ENCODE data around the gene PRCC. TPM values are rescaled to one million over a fixed set of nuclear protein-coding genes. Genes with fewer than 3 reads are reported as not detected.

PRCC gene
- polyA plus RNA-seq (2011; rRNA removed) (52.0 and 65.3 TPM in 2 replicates), polyA plus RNA-seq (2017; fragmentation: RNase III; extraction: RNeasy Plus Mini Kit Qiagen cat#74134 plus additional on column Dnase treatment) (42.8 to 45.5 TPM (median 44.5 TPM) in 3 replicates), polyA minus RNA-seq (2011; rRNA and poly(A)+ RNA removed) (98.3 and 148 TPM in 2 replicates)
- 54.9 and 62.9 TPM in 2 replicates for polyA plus RNA-seq (2012; cell fraction: cytosol; rRNA removed)
- 39.8 and 50.8 TPM in 2 replicates for polyA plus RNA-seq (2012; cell fraction: nucleus; rRNA removed)

DNA sequence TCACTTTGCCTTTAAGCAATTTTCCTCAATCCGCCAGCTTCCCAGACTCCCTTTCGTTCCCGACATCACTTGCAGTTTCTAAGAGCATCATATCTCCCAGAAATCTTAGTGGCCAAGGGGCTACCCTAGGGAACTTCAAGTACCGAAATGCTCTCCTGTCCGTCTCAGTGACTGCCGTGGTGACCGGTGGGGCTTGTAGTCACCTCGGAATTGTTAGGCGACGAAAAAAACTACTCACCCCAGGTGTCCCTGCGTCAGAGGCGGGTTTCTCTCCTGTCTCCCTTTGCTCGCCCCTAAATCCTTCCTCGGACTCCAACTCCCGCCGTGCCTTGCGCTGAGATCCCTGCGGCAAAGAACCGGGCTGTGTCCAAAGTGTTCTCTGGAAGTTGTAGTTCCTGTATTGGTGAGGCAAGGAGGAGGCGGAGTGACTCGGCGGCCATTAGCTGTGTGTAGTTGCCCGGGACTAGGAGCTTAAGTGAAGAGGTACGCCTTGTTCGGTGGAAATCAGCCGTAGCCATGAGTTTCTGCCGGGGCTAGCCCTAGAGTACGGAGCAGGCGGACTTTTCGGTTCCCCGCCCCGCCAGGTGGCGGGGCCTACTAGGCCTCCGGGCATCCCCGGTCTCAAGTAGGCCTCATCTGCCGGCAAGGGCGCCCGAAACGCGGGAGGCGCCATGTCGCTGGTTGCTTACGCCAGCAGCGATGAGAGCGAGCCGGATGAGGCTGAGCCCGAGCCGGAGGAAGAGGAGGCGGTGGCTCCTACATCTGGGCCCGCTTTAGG, at the start of gene PRCC:
TSS of gene PRCC (plus strand) at position 435 of the 778 bp plus-strand sequence. CDS start at position 672, 237 bp downstream.
- peaks cover 24% of the 10 kb centered on the region for H3K4me1 ChIP-seq
- peak within 1 kb of the TSS; percentile 91 to 94 for H3K27ac ChIP-seq
- WGBS (ENCODE audit: missing lambda C conversion rate), result 1% methylated on average over 43 of the region's 50 CpGs
- H3K4me3 ChIP-seq, result peak within 1 kb of the TSS; percentile 83
- ATAC-seq (peak; percentile 97), DNase-seq (ENCODE audit: low read depth in 1 of 2, low spot score in 1 of 2) (peak; percentile 90 to 100), FAIRE-seq (peak; percentile 85)
- POLR2A ChIA-PET, result interaction anchor here (0.6 to 3.9 kb wide), 10 partner anchors 9 to 266 kb away, joined by 3 to 44 read pairs (median 6); partner anchors contain the start of genes HDGF, ISG20L2, METTL25B and MRPL24
- CTCF ChIA-PET, result interaction anchor here (0.7 to 13.3 kb wide), 15 partner anchors 12 to 123 kb away, joined by 3 to 130 read pairs (median 5); partner anchors contain the start of genes HDGF, ISG20L2, METTL25B and MRPL24
- no peaks in the 10 kb centered on the region for H3K9me3 ChIP-seq
- peak within 1 kb of the TSS; percentile 97 for H3K4me2 ChIP-seq
- TF ChIP-seq POLR2AphosphoS2 (conservative IDR thresholded peaks at IDR 0.05; ENCODE audit: low read length) (no peak), RFX5 (IDR thresholded peaks at IDR 0.05) (0 out of 2 replicates have a peak, but pooled peaks have one; percentile 22), HOXA7 (CRISPR knock-in tag; IDR thresholded peaks at IDR 0.05) (no peak), MAZ (IDR thresholded peaks at IDR 0.05; ENCODE audit: borderline replicate concordance, low read depth, low read length) (no peak), POLR2A (IDR thresholded peaks at IDR 0.05; ENCODE audit: low read length) (peak; percentile 22), RAD21 (conservative IDR thresholded peaks at IDR 0.05 in 1 of 2, IDR thresholded peaks at IDR 0.05 in 1 of 2) (no peak), KDM5A (IDR thresholded peaks at IDR 0.05) (peak; percentile 70), ZNF302 (CRISPR knock-in tag; IDR thresholded peaks at IDR 0.05) (no peak), MAFK (IDR thresholded peaks at IDR 0.05; ENCODE audit: partially characterized antibody) (no peak), USF2 (IDR thresholded peaks at IDR 0.05) (no peak), ZSCAN20 (CRISPR knock-in tag; IDR thresholded peaks at IDR 0.05) (no peak), CEBPB (IDR thresholded peaks at IDR 0.05) (no peak), FOXS1 (CRISPR knock-in tag; IDR thresholded peaks at IDR 0.05) (no peak), NR3C1 (IDR thresholded peaks at IDR 0.05) (no peak), ZC3H11A (IDR thresholded peaks at IDR 0.05) (no peak), REST (IDR thresholded peaks at IDR 0.05) (no peak), JUN (IDR thresholded peaks at IDR 0.05) (peak; percentile 49 to 85; a peak in 4 of 5 replicates), CBX8 (IDR thresholded peaks at IDR 0.05) (peak; percentile 76; the same call in 1 of the 2 replicates), GATA3 (IDR thresholded peaks at IDR 0.05; ENCODE audit: borderline replicate concordance) (no peak), KDM1A (IDR thresholded peaks at IDR 0.05; ENCODE audit: low read depth) (no peak), CBX2 (IDR thresholded peaks at IDR 0.05; ENCODE audit: borderline replicate concordance, low read depth) (no peak), HEYL (CRISPR knock-in tag; IDR thresholded peaks at IDR 0.05) (no peak), FOSL2 (IDR thresholded peaks at IDR 0.05) (no peak), FOSL2 (CRISPR knock-in tag; IDR thresholded peaks at IDR 0.05) (peak; percentile 26), ESRRA (IDR thresholded peaks at IDR 0.05; ENCODE audit: borderline replicate concordance, low read length) (no peak), HOXB5 (CRISPR knock-in tag; IDR thresholded peaks at IDR 0.05) (no peak), SMC3 (IDR thresholded peaks at IDR 0.05) (no peak; the same call in 1 of the 3 replicates), BHLHE40 (IDR thresholded peaks at IDR 0.05; ENCODE audit: low read depth, low read length) (no peak), TFCP2L1 (CRISPR knock-in tag; IDR thresholded peaks at IDR 0.05) (no peak), EP300 (IDR thresholded peaks at IDR 0.05) (no peak), JUNB (IDR thresholded peaks at IDR 0.05) (no peak)
- TF ChIP-seq, protein P1, sequence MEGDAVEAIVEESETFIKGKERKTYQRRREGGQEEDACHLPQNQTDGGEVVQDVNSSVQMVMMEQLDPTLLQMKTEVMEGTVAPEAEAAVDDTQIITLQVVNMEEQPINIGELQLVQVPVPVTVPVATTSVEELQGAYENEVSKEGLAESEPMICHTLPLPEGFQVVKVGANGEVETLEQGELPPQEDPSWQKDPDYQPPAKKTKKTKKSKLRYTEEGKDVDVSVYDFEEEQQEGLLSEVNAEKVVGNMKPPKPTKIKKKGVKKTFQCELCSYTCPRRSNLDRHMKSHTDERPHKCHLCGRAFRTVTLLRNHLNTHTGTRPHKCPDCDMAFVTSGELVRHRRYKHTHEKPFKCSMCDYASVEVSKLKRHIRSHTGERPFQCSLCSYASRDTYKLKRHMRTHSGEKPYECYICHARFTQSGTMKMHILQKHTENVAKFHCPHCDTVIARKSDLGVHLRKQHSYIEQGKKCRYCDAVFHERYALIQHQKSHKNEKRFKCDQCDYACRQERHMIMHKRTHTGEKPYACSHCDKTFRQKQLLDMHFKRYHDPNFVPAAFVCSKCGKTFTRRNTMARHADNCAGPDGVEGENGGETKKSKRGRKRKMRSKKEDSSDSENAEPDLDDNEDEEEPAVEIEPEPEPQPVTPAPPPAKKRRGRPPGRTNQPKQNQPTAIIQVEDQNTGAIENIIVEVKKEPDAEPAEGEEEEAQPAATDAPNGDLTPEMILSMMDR (IDR thresholded peaks at IDR 0.05), result no peak
- TF ChIP-seq, protein P2, sequence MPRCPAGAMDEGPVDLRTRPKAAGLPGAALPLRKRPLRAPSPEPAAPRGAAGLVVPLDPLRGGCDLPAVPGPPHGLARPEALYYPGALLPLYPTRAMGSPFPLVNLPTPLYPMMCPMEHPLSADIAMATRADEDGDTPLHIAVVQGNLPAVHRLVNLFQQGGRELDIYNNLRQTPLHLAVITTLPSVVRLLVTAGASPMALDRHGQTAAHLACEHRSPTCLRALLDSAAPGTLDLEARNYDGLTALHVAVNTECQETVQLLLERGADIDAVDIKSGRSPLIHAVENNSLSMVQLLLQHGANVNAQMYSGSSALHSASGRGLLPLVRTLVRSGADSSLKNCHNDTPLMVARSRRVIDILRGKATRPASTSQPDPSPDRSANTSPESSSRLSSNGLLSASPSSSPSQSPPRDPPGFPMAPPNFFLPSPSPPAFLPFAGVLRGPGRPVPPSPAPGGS (IDR thresholded peaks at IDR 0.05), result no peak

Data from A549 (cell line).